Smooth muscle cell (in vitro differentiated cells): ENCODE measurements around the gene PIGZ. TPM values are rescaled to one million over a fixed set of nuclear protein-coding genes. Genes with fewer than 3 reads are reported as not detected.

Source experiments
- DNase-seq: peaks from one replicate; lab custom pipeline; 2025; ENCODE audit not compliant: unreplicated experiment; lab: John Stamatoyannopoulos, UW
- H2AFZ ChIP-seq: fragments of 200-600 bp; sonication (generic); 2 replicates; pipeline ENCODE4 v1.6.0; 2016; ENCODE audit warnings: antibody characterized with exemption, low read depth, mild to moderate bottlenecking
- H3F3A ChIP-seq: fragments of 200-600 bp; sonication (generic); 2 replicates; pipeline ENCODE4 v1.6.0; 2017; ENCODE audit warnings: antibody characterized with exemption, low read depth
- H3K27ac ChIP-seq: fragments of 200-600 bp; sonication (generic); 2 replicates; pipeline ENCODE4 v1.5.1; 2016; ENCODE audit warnings: low read depth, mild to moderate bottlenecking
- H3K27me3 ChIP-seq: fragments of 200-600 bp; sonication (generic); 2 replicates; pipeline ENCODE4 v1.6.1; 2016; ENCODE audit warnings: low read depth, mild to moderate bottlenecking
- H3K36me3 ChIP-seq: fragments of 200-600 bp; sonication (generic); 2 replicates; pipeline ENCODE4 v1.5.1; 2016; ENCODE audit warnings: low read depth
- H3K4me1 ChIP-seq: fragments of 200-600 bp; sonication (generic); 2 replicates; pipeline ENCODE4 v1.5.1; 2016; ENCODE audit warnings: low read depth
- H3K4me2 ChIP-seq: fragments of 200-600 bp; sonication (generic); 2 replicates; pipeline ENCODE4 v1.6.0; 2016; ENCODE audit warnings: mild to moderate bottlenecking
- H3K4me3 ChIP-seq: fragments of 200-600 bp; sonication (generic); 2 replicates; pipeline ENCODE4 v1.5.1; 2016; ENCODE audit warnings: mild to moderate bottlenecking
- H3K79me2 ChIP-seq: fragments of 200-600 bp; sonication (generic); 2 replicates; pipeline ENCODE4 v1.6.0; 2016; ENCODE audit warnings: low read depth, mild to moderate bottlenecking
- H3K9ac ChIP-seq: fragments of 200-600 bp; sonication (generic); 2 replicates; pipeline ENCODE4 v1.6.0; 2016; ENCODE audit warnings: low read depth
- H3K9me3 ChIP-seq: fragments of 200-600 bp; sonication (generic); replicated peaks from 2 replicates; pipeline ENCODE4 v1.5.1; 2016; ENCODE audit warnings: low read depth
- H4K20me1 ChIP-seq: fragments of 200-600 bp; sonication (generic); 2 replicates; pipeline ENCODE4 v1.6.0; 2016; ENCODE audit warnings: low read depth
- CTCF ChIP-seq: fragments of 200-600 bp; sonication (generic); IDR thresholded peaks from 2 replicates; pipeline ENCODE4 v1.5.1; 2017; ENCODE audit warnings: borderline replicate concordance, mild to moderate bottlenecking, antibody characterized with exemption; ENCODE audit not compliant: insufficient read depth, poor library complexity, severe bottlenecking
- WGBS: methylation state at CpG from one replicate; pipeline ENCODE4 v1.1.7; 2016; ENCODE audit warnings: low lambda C conversion rate; 5-methylcytosine and 5-hydroxymethylcytosine counted together
- polyA plus RNA-seq: library from polyadenylated mRNA; unstranded; fragments of >200 nt; fragmentation: Nextera tagmentation; extraction: Ambion mirVana; gene quantifications from 2 replicates; pipeline ENCODE4 v1.2.1, GENCODE V29; 2016
- total RNA-seq: library from RNA; depleted of rRNA; stranded (reverse); fragments of >200 nt; gene quantifications from 2 replicates; pipeline ENCODE4 v1.2.3, GENCODE V29; 2014

Gene PIGZ
- total and polyA plus RNA-seq, 2 experiments from 2014 or later = 2.6 to 3.0 TPM

GRCh38 chr3:196936288-196936687 is 32.3 kb downstream of the PIGZ start:
- Histone ChIP-seq H3K4me1 (no peaks in the 10 kb centered on the region), H4K20me1 (peaks cover 4% of the 10 kb centered on the region), H3K36me3 (peaks cover 31% of the 10 kb centered on the region), H3F3A (peaks cover 26% of the 10 kb centered on the region), H3K79me2 (peaks cover 36% of the 10 kb centered on the region), H3K27ac (no peak overlapping the region), H3K4me2 (no peak overlapping the region), H2AFZ (no peak overlapping the region), H3K9me3 (no peaks in the 10 kb centered on the region), H3K27me3 (no peaks in the 10 kb centered on the region), H3K9ac (no peak overlapping the region), H3K4me3 (no peak overlapping the region)
- TF ChIP-seq CTCF = no peak
- DNase-seq = no peak
- WGBS = 97% methylated on average over 3 of the region's 3 CpGs

GRCh38 chr3:196932600-196932999 is 36.0 kb downstream of the PIGZ start:
- no peak for DNase-seq
- WGBS = 94% methylated on average over 3 of the region's 3 CpGs
- Histone ChIP-seq H3K27ac (no peak overlapping the region), H3K4me2 (no peak overlapping the region), H3K36me3 (peaks cover 29% of the 10 kb centered on the region), H3K9me3 (no peaks in the 10 kb centered on the region), H3K4me1 (no peaks in the 10 kb centered on the region), H3K4me3 (no peak overlapping the region), H4K20me1 (no peaks in the 10 kb centered on the region), H3K79me2 (peaks cover under 1% of the 10 kb centered on the region), H3K27me3 (no peaks in the 10 kb centered on the region), H3F3A (peaks cover 20% of the 10 kb centered on the region), H3K9ac (no peak overlapping the region), H2AFZ (no peak overlapping the region)
- TF ChIP-seq CTCF = no peak

GRCh38 chr3:196931828-196932587 is 36.6 kb downstream of the PIGZ start:
- WGBS = 97% methylated on average over 12 of the region's 12 CpGs
- Histone ChIP-seq H3K27me3 (no peaks in the 10 kb centered on the region), H2AFZ (no peak overlapping the region), H3F3A (peaks cover 15% of the 10 kb centered on the region), H3K27ac (no peak overlapping the region), H4K20me1 (no peaks in the 10 kb centered on the region), H3K79me2 (no peaks in the 10 kb centered on the region), H3K4me2 (no peak overlapping the region), H3K9ac (no peak overlapping the region), H3K4me3 (no peak overlapping the region), H3K4me1 (no peaks in the 10 kb centered on the region), H3K36me3 (peaks cover 23% of the 10 kb centered on the region), H3K9me3 (no peaks in the 10 kb centered on the region)
- no peak for TF ChIP-seq CTCF
- no peak for DNase-seq

- DNase-seq = no peak
- no peak overlapping the region for H3K27ac ChIP-seq
- H3K4me3 ChIP-seq = no peak overlapping the region
- 95% methylated on average over 4 of the region's 4 CpGs for WGBS
- no peaks in the 10 kb centered on the region for H3K79me2 ChIP-seq
- H3K9me3 ChIP-seq = no peaks in the 10 kb centered on the region
- no peak overlapping the region for H2AFZ ChIP-seq
- no peak overlapping the region for H3K9ac ChIP-seq
- H3K4me2 ChIP-seq = no peak overlapping the region
- H3K27me3 ChIP-seq = no peaks in the 10 kb centered on the region
- H3K4me1 ChIP-seq = no peaks in the 10 kb centered on the region
- peaks cover 14% of the 10 kb centered on the region for H3F3A ChIP-seq
- H3K36me3 ChIP-seq = peaks cover 20% of the 10 kb centered on the region
- no peak for TF ChIP-seq CTCF
- H4K20me1 ChIP-seq = no peaks in the 10 kb centered on the region
Measured at GRCh38 chr3:196931157-196931556, 37.5 kb downstream of the PIGZ start.
